H9 (cell line): ENCODE measurements around the gene HCAR1. TPM values are rescaled to one million over a fixed set of nuclear protein-coding genes. Genes with fewer than 3 reads are reported as not detected.
"Not testable (repeated sequence)": the region's sequence is repeated elsewhere in the genome, so short reads cannot be mapped to it uniquely, and the experiment has no call there.

Source experiments
- DNase-seq: peaks from one replicate; pipeline ENCODE4 v3.0.0-alpha.2; 2017
- H2AFZ ChIP-seq: one replicate; pipeline ENCODE4 v1.6.1; 2013; ENCODE audit warnings: mild to moderate bottlenecking, low read length, control low read depth, moderate library complexity
- H2AK5ac ChIP-seq: 2 replicates; pipeline ENCODE4 v1.6.1; 2013; ENCODE audit warnings: low read length, control low read depth, mixed read lengths; ENCODE audit not compliant: insufficient read length
- H2BK120ac ChIP-seq: one replicate; pipeline ENCODE4 v1.6.1; 2013; ENCODE audit warnings: low read depth, mild to moderate bottlenecking, low read length, control low read depth, inconsistent platforms; ENCODE audit not compliant: poor library complexity, severe bottlenecking
- H2BK12ac ChIP-seq: 2 replicates; pipeline ENCODE4 v1.6.1; 2013; ENCODE audit warnings: low read length, control low read depth, mixed read lengths, low read depth; ENCODE audit not compliant: insufficient read length
- H2BK15ac ChIP-seq: 2 replicates; pipeline ENCODE4 v1.6.1; 2013; ENCODE audit warnings: low read depth, low read length, control low read depth
- H2BK20ac ChIP-seq: one replicate; pipeline ENCODE4 v1.6.1; 2013; ENCODE audit warnings: low read depth, mild to moderate bottlenecking, low read length, control low read depth, inconsistent platforms; ENCODE audit not compliant: poor library complexity, severe bottlenecking
- H2BK5ac ChIP-seq: 2 replicates; pipeline ENCODE4 v1.6.1; 2013; ENCODE audit warnings: low read length, control low read depth, mixed read lengths; ENCODE audit not compliant: insufficient read length
- H3K14ac ChIP-seq: 2 replicates; pipeline ENCODE4 v1.6.1; 2013; ENCODE audit warnings: low read length, control low read depth; ENCODE audit not compliant: insufficient read depth
- H3K18ac ChIP-seq: 2 replicates; pipeline ENCODE4 v1.6.1; 2013; ENCODE audit warnings: low read depth, mild to moderate bottlenecking, mixed read lengths, low read length, control low read depth; ENCODE audit not compliant: insufficient read length
- H3K23ac ChIP-seq: 2 replicates; pipeline ENCODE4 v1.6.1; 2013; ENCODE audit warnings: low read length, control low read depth, mixed read lengths, low read depth; ENCODE audit not compliant: insufficient read length
- H3K23me2 ChIP-seq: 2 replicates; pipeline ENCODE4 v1.6.1; 2013; ENCODE audit warnings: low read depth, mild to moderate bottlenecking, mixed read lengths, low read length, control low read depth; ENCODE audit not compliant: insufficient read length, poor library complexity, severe bottlenecking
- H3K27ac ChIP-seq: 2 replicates; pipeline ENCODE4 v1.5.1; 2013; ENCODE audit warnings: low read length, control low read depth, mixed read lengths, low read depth; ENCODE audit not compliant: insufficient read length
- H3K27me3 ChIP-seq: 2 replicates; pipeline ENCODE4 v1.6.1; 2013; ENCODE audit warnings: low read length, control low read depth, inconsistent platforms; ENCODE audit not compliant: insufficient read depth
- H3K4ac ChIP-seq: 2 replicates; pipeline ENCODE4 v1.6.1; 2013; ENCODE audit warnings: low read depth, mild to moderate bottlenecking, control low read depth, inconsistent platforms, low read length, moderate library complexity
- H3K4me1 ChIP-seq: 2 replicates; pipeline ENCODE4 v1.6.1; 2013; ENCODE audit warnings: low read length, control low read depth, inconsistent platforms; ENCODE audit not compliant: insufficient read depth
- H3K4me2 ChIP-seq: 2 replicates; pipeline ENCODE4 v1.6.1; 2013; ENCODE audit warnings: low read length, control low read depth, mixed read lengths; ENCODE audit not compliant: insufficient read length, insufficient read depth
- H3K56ac ChIP-seq: 2 replicates; pipeline ENCODE4 v1.6.1; 2013; ENCODE audit warnings: low read depth, mild to moderate bottlenecking, mixed read lengths, low read length, control low read depth; ENCODE audit not compliant: insufficient read length
- H3K79me1 ChIP-seq: 2 replicates; pipeline ENCODE4 v1.6.1; 2013; ENCODE audit warnings: low read depth, mild to moderate bottlenecking, moderate library complexity, low read length, control low read depth, inconsistent platforms; ENCODE audit not compliant: insufficient read depth, poor library complexity, severe bottlenecking
- H3K79me2 ChIP-seq: 2 replicates; pipeline ENCODE4 v1.6.1; 2013; ENCODE audit warnings: low read length, control low read depth, inconsistent platforms; ENCODE audit not compliant: insufficient read depth
- H3K9ac ChIP-seq: 2 replicates; pipeline ENCODE4 v1.6.1; 2013; ENCODE audit warnings: low read length, control low read depth, mixed read lengths; ENCODE audit not compliant: insufficient read length; ENCODE audit errors: extremely low read depth
- H3K9me3 ChIP-seq: one replicate; pipeline ENCODE4 v1.6.1; 2013; ENCODE audit warnings: low read depth, low read length, inconsistent platforms; ENCODE audit not compliant: control insufficient read depth
- H3T11ph ChIP-seq: one replicate; pipeline ENCODE4 v1.6.1; 2013; ENCODE audit warnings: mild to moderate bottlenecking, low read length, control low read depth, inconsistent platforms
- H4K20me1 ChIP-seq: one replicate; pipeline ENCODE4 v1.6.1; 2013; ENCODE audit not compliant: control insufficient read depth, insufficient read length, insufficient read depth
- H4K5ac ChIP-seq: 2 replicates; pipeline ENCODE4 v1.6.1; 2013; ENCODE audit warnings: low read depth, mild to moderate bottlenecking, mixed read lengths, low read length, control low read depth; ENCODE audit not compliant: insufficient read length
- H4K8ac ChIP-seq: replicated peaks from 2 replicates; pipeline ENCODE4 v1.6.1; 2013; ENCODE audit warnings: low read length, control low read depth, mixed read lengths, low read depth; ENCODE audit not compliant: insufficient read length
- H4K91ac ChIP-seq: 2 replicates; pipeline ENCODE4 v1.6.1; 2013; ENCODE audit warnings: low read depth, mild to moderate bottlenecking, moderate library complexity, mixed read lengths, low read length, control low read depth; ENCODE audit not compliant: insufficient read length
- H3K27ac Mint-ChIP-seq, 3 experiments: 2 replicates in 2 of 3; 3 replicates in 1 of 3; pipeline ENCODE4 v1.8.0; 2020 to 2021; ENCODE audit warnings: mixed read lengths in 3 of 3, mild to moderate bottlenecking in 1 of 3, moderate library complexity in 1 of 3
- H3K27me3 Mint-ChIP-seq: 2 replicates; pipeline ENCODE4 v1.8.0; 2021; ENCODE audit warnings: low read depth, mild to moderate bottlenecking, moderate library complexity, mixed read lengths
- H3K36me3 Mint-ChIP-seq, 3 experiments: 2 replicates in 2 of 3; 3 replicates in 1 of 3; pipeline ENCODE4 v1.8.0; 2020 to 2021; ENCODE audit warnings: low read depth in 3 of 3, mixed read lengths in 3 of 3; ENCODE audit not compliant: insufficient read depth in 1 of 3
- H3K4me1 Mint-ChIP-seq, 2 experiments: 2 replicates each; pipeline ENCODE4 v1.8.0; 2020; ENCODE audit warnings: mixed read lengths in 2 of 2
- H3K4me3 Mint-ChIP-seq, 2 experiments: 2 replicates in 1 of 2; 3 replicates in 1 of 2; pipeline ENCODE4 v1.8.0; 2020 to 2021; ENCODE audit warnings: mild to moderate bottlenecking in 2 of 2, mixed read lengths in 2 of 2, moderate library complexity in 1 of 2
- H3K9me3 Mint-ChIP-seq, 2 experiments: 2 replicates in 1 of 2; 3 replicates in 1 of 2; pipeline ENCODE4 v1.8.0; 2020; ENCODE audit warnings: mild to moderate bottlenecking in 2 of 2, mixed read lengths in 2 of 2, moderate library complexity in 1 of 2
- WGBS: extraction: QIAGEN DNeasy Blood & Tissue Kit; methylation state at CpG from one replicate; pipeline ENCODE4 v1.1.7; 2013; ENCODE audit warnings: missing lambda C conversion rate, low lambda C conversion rate, mixed read lengths; ENCODE audit not compliant: insufficient read length; ENCODE audit errors: extremely low coverage; 5-methylcytosine and 5-hydroxymethylcytosine counted together
- total RNA-seq: library from RNA; stranded (reverse); gene quantifications from 2 replicates; pipeline ENCODE4 v1.2.1, GENCODE V29; 2021

The HCAR1 gene
- total RNA-seq, 1 experiment from 2014 or later = 0.07 TPM

DNA sequence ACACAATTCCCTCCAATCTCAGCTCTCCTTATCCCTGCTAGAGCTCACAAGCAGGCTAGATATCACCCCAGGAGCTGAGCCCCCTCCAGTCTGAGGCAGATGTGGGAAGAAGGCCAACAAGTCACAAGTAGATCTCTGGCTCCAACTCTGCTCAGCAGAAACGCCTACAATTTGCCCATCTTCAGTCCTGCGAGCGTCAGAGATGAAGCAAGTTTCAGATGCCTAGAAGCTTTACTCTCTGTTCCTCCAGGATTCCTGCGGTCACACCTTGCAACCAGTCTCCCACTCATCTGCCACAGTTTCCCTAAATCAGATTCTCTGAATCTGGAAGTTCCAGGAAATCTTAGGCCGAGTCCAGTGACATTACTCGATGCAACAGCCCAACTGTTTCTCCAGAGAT, 15.4 kb downstream of the HCAR1 start:
- not testable (repeated sequence) for H2AFZ ChIP-seq, H3K79me2 ChIP-seq, H2BK12ac ChIP-seq, H3K4me1 ChIP-seq, H4K8ac ChIP-seq, H3K9ac ChIP-seq, H3K27me3 ChIP-seq, H3K27ac ChIP-seq, H3K9me3 Mint-ChIP-seq, H3K4ac ChIP-seq, H2BK20ac ChIP-seq, H3T11ph ChIP-seq, H4K20me1 ChIP-seq, H3K56ac ChIP-seq, H3K27me3 Mint-ChIP-seq, DNase-seq, H3K23ac ChIP-seq, H3K4me3 Mint-ChIP-seq, H3K23me2 ChIP-seq, H3K4me2 ChIP-seq, H3K9me3 ChIP-seq, H3K27ac Mint-ChIP-seq, H4K5ac ChIP-seq, H2BK120ac ChIP-seq, H3K14ac ChIP-seq, H3K4me1 Mint-ChIP-seq, H3K79me1 ChIP-seq, H2BK5ac ChIP-seq, H3K36me3 Mint-ChIP-seq, H2AK5ac ChIP-seq, H3K18ac ChIP-seq, H4K91ac ChIP-seq, H2BK15ac ChIP-seq
- WGBS = no CpG with 5 or more reads among the region's 6 CpGs

- H2BK5ac ChIP-seq, H2AFZ ChIP-seq, H3K27me3 Mint-ChIP-seq, H2AK5ac ChIP-seq, H3K36me3 Mint-ChIP-seq, H3K23ac ChIP-seq, DNase-seq, H4K20me1 ChIP-seq, H3K27ac ChIP-seq, H4K91ac ChIP-seq, H3K4me1 Mint-ChIP-seq, H3K9ac ChIP-seq, H3K79me1 ChIP-seq, H3K23me2 ChIP-seq, H2BK12ac ChIP-seq, H3K27me3 ChIP-seq, H3K4ac ChIP-seq, H3K4me3 Mint-ChIP-seq, H3K9me3 ChIP-seq, H3K18ac ChIP-seq, H3T11ph ChIP-seq, H2BK120ac ChIP-seq, H3K56ac ChIP-seq, H3K9me3 Mint-ChIP-seq, H4K5ac ChIP-seq, H3K79me2 ChIP-seq, H3K14ac ChIP-seq, H3K4me2 ChIP-seq, H2BK15ac ChIP-seq, H4K8ac ChIP-seq, H3K27ac Mint-ChIP-seq, H2BK20ac ChIP-seq, H3K4me1 ChIP-seq: not testable (repeated sequence)
- no CpG with 5 or more reads among the region's 10 CpGs for WGBS
Measured at GRCh38 chr12:122713491-122714188, 17.0 kb downstream of the HCAR1 start.
